NCI-H748 treated with DMSO at 0.1 percent for 48 hours (cell line): Measurements from ENCODE around the gene CTDSP2.
"Not testable (repeated sequence)": the region's sequence is repeated elsewhere in the genome, so short reads cannot be mapped to it uniquely, and the experiment has no call there.

ENCODE experiments used
- DNase-seq: peaks from one replicate; lab custom pipeline; 2025; lab: John Stamatoyannopoulos, UW

The CTDSP2 gene

GRCh38 chr12:57852620-57853500 is 6.3 kb upstream of the CTDSP2 start:
- DNase-seq, result no peak

- no peak for DNase-seq
Measured at GRCh38 chr12:57852200-57852599, 5.7 kb upstream of the CTDSP2 start.

DNA sequence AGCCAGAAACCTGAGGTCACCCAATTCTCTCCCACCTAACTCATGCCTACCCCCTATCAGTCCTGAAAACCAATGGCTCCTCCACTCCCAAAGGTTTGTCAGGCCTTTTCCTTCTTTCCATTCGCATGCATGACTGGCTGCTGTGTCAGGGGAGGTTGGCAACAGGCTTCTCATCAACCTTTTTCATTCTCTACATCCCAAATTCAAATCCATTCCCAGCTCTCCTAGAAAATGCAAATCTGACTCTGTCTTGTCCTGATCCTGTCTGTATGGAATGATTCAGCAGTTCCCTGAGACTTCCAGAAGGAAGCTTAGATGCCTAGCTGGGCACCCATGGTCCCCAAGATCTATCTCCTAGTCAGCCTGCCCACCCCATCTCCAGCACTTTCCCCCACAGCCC is 5.0 kb upstream of the CTDSP2 start:
- no peak for DNase-seq

- DNase-seq, result no peak
Measured at GRCh38 chr12:57850854-57851430, 4.4 kb upstream of the CTDSP2 start.

DNA sequence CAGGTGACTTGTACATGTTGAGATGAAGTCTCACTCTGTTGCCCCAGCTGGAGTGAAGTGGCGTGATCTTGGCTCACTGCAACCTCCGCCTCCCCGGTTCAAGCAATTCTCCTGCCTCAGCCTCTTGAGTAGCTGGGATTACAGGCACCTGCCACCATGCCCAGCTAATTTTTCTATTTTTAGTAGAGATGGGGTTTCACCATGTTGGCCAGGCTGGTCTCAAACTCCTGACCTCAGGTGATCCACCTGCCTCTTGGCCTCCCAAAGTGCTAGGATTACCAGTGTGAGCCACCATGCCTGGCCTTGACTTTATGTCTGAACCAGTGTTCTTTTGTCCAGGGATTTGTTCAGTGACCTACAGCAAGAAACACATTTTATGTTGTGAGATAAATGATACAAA is 2.9 kb upstream of the CTDSP2 start:
- not testable (repeated sequence) for DNase-seq

DNA sequence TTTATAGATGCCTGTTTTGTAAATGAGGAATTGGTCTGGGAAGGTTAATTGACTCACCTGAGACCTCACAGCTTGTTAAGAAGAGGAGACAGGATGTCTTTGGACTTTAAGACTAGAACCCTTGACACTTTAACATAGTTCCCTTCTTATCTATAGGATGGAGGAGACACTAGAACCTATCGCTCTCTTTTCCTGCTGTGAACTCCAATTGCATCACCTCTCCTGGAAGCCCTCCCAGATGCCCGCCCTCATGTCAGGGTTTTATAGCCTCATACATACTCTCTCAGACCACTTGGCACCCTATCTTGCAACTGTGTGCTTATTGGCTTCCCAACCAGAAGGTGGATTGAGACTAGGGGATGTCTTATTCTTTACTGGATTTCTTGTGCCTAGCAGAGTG is 2.5 kb upstream of the CTDSP2 start:
- no peak for DNase-seq

DNA sequence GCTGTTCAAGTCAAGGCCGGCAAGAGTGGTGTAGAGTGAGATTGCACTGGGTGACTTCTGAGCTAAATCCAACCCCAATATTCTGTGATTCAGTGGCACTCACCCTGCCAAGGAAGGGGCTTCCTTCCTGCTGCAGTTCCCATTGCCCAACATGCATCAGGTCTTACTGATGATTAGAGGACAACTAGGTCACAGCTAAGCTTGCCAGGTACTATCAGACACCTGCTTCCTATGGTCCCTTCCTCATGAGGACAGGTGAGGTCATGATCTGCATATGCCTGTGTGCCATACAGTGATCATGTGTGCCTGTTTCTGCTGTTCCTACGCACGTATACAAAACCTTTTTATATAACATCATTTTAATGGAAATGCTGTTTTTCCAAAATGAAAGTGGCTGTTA is 1.7 kb upstream of the CTDSP2 start:
- no peak for DNase-seq

GRCh38 chr12:57846285-57846576 is 298 bp downstream of the CTDSP2 start:
- DNase-seq, result no peak

DNA sequence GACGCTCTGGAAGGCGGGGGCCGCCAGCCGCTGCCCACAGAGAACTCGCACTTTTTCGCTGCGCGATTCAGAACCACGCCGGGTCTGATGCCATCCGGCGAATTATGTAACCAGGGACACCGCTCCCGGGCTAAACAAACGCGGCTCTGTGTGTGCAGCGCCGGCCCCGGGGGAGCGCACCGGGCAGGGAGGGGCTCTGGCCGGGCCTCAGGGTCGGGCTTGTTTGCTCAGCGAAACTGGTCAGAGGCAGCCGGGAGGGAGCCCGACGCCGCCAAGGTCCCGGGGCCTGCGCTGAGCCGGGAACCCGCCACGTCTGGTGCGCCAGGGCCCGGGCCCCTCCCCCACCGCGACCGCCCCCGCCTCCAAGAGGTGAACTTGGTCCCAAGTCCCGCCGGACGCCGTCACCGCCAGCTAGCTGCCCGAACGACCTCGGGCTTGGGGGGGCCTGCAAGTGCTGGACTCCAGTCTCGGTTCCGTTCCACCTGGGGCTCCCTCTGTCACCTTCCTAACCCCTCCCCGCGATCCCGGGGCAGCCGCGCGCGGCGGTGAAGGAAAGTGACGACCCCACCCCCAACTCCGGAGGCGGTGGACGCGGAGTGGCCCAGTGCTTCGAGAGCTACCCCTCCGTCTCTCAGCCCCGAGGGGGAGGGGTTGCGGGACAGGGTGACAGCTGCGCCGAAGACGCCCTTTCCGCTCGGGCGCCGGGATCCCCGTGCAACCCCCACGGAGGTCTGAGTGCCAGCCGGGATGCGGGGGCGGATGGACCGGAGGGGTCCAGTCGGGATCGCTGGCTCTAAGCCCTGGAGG is 848 bp downstream of the CTDSP2 start:
- no peak for DNase-seq

GRCh38 chr12:57844709-57845477 is 1.6 kb downstream of the CTDSP2 start:
- no peak for DNase-seq

- DNase-seq, result no peak
Measured at GRCh38 chr12:57842342-57843294, 3.9 kb downstream of the CTDSP2 start.

- no peak for DNase-seq
Measured at GRCh38 chr12:57841445-57841844, 5.1 kb downstream of the CTDSP2 start.

- no peak for DNase-seq
Measured at GRCh38 chr12:57840726-57841125, 5.8 kb downstream of the CTDSP2 start.

GRCh38 chr12:57839996-57840395 is 6.5 kb downstream of the CTDSP2 start:
- DNase-seq, result no peak

- no peak for DNase-seq
Measured at GRCh38 chr12:57838594-57839302, 7.8 kb downstream of the CTDSP2 start.

- DNase-seq, result no peak
Measured at GRCh38 chr12:57837864-57838562, 8.5 kb downstream of the CTDSP2 start.

DNA sequence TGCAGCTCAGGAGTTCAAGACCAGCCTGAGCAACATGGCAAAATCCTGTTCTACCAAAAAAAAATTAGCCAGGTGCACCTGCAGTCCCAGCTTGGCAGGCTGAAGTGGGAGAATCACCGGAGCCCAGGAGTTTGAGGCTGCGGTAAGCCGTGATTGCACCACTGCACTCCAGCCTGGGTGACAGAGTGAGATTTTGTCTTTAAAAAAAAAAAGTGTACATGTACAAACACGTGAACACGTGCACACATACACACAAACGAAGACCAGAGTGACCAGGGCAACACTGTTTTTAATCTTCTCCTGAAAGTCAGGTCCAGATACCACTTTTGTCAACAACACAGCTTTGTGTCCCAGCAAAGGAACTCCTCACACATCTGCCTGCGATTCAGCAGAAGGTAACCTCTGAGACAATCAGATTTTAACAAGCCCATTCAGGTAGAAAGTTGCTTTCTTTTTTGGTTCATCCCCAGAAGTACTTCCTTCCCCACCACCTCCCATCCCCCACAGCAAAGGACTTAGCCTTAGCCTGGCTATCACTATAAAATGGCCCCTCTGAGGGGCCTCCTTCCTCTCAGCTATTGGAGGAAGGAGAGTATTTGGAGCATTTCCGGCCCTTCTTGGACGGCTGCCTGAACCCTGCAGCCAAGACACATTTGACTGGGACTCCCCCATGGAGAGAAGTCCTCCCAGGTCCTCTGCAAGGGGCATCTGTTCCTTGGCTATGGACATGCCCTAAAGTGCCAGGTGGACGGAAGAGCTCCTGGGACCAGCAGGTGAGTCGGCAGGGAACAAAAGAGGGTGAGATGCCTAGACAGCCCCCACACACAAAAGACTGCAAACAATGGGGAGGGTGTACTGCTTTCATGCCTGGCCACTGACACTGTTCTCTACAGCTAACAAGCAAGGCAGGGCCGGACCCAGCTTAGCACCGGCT is 9.8 kb downstream of the CTDSP2 start:
- no peak for DNase-seq

DNA sequence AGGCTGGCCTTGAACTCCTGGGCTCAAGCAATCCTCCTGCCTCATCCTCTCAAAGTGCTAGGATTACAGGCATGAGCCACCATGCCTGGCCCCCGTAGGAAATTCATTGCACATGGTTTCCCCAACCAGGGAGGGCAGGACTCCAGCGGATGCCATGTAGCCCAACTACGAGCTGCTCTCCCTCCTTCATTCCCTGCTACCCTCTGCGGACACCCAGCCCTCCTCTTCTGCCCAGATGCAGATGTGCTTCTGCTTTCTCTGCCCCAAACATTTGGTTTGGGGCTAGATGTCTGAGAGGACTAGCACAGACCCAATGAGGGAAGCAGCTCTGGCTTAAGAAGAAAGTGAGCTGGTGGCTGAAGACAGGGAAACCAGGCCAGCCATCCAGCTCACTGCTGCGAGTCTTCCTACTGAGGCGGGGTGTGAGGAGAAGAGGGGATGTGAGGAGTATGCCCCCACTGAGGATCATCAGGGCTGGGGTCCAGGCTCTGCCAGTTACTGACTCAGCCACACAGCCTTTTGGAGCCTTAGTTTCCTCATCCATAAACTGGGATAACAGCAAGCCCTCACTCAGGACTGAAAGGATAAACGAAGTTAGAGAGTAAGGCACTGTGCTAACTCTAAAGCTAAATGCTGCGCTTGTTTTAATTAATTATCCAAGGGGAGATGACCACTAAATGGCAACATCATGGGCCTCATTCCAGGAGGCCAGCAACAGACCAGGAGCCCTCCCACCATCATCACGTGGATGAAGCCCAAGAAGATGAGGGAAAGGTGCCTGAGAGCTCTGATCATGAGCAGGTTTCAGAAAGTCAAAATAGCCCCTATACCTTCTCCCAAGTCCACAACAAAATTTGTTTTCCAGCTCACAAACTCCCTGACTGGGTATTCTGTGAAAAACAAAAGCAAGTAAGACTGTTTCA is 10.9 kb downstream of the CTDSP2 start:
- no peak for DNase-seq
